Measurements from ENCODE around the gene HOXC9.

The HOXC9 gene

GRCh38 chr12:54007538-54008259, 7.7 kb downstream of the HOXC9 start:
- TF ChIP-seq CTCF (IDR thresholded peaks at IDR 0.05; ENCODE audit: extremely low read depth, missing control alignments): no peak
- no peak for DNase-seq (ENCODE audit: low spot score)

- DNase-seq (ENCODE audit: low spot score): no peak
- no peak for TF ChIP-seq CTCF (IDR thresholded peaks at IDR 0.05; ENCODE audit: extremely low read depth, missing control alignments)
Measured at GRCh38 chr12:54008260-54008552, 8.2 kb downstream of the HOXC9 start.

- DNase-seq (ENCODE audit: low spot score): no peak
- no peak for TF ChIP-seq CTCF (IDR thresholded peaks at IDR 0.05; ENCODE audit: extremely low read depth, missing control alignments)
Measured at GRCh38 chr12:54009171-54010052, 9.5 kb downstream of the HOXC9 start.

- no peak for DNase-seq (ENCODE audit: low spot score)
- TF ChIP-seq CTCF (IDR thresholded peaks at IDR 0.05; ENCODE audit: extremely low read depth, missing control alignments): no peak
Measured at GRCh38 chr12:54010053-54010971, 10.4 kb downstream of the HOXC9 start.

- no peak for DNase-seq (ENCODE audit: low spot score)
- no peak for TF ChIP-seq CTCF (IDR thresholded peaks at IDR 0.05; ENCODE audit: extremely low read depth, missing control alignments)
Measured at GRCh38 chr12:54010972-54011664, 11.2 kb downstream of the HOXC9 start.

GRCh38 chr12:54011665-54012532, 11.9 kb downstream of the HOXC9 start:
- DNase-seq (ENCODE audit: low spot score): no peak
- no peak for TF ChIP-seq CTCF (IDR thresholded peaks at IDR 0.05; ENCODE audit: extremely low read depth, missing control alignments)
